Measurements from ENCODE around the gene ARL8B.
A peak's percentile ranks its signal among the peaks of the same experiment; 100 is the strongest.

The ARL8B gene

GRCh38 chr3:5185093-5185673, 63.1 kb downstream of the ARL8B start:
- peak; percentile 48 for DNase-seq (ENCODE audit: low read depth)
- TF ChIP-seq CTCF (IDR thresholded peaks at IDR 0.05; ENCODE audit: insufficient read depth, low read depth, low read length, missing control alignments), result no peak
- H3K4me3 ChIP-seq (ENCODE audit: low read depth, low read length), result peak overlapping the region; percentile 94

GRCh38 chr3:5186089-5186857, 64.2 kb downstream of the ARL8B start:
- H3K4me3 ChIP-seq (ENCODE audit: low read depth, low read length), result peak overlapping the region; percentile 94
- no peak for TF ChIP-seq CTCF (IDR thresholded peaks at IDR 0.05; ENCODE audit: insufficient read depth, low read depth, low read length, missing control alignments)
- peak; percentile 75 for DNase-seq (ENCODE audit: low read depth)

- H3K4me3 ChIP-seq (ENCODE audit: low read depth, low read length), result peak overlapping the region; percentile 94
- DNase-seq (ENCODE audit: low read depth), result peak; percentile 45
- no peak for TF ChIP-seq CTCF (IDR thresholded peaks at IDR 0.05; ENCODE audit: insufficient read depth, low read depth, low read length, missing control alignments)
Observed at GRCh38 chr3:5186858-5187155, 64.7 kb downstream of the ARL8B start.

GRCh38 chr3:5187156-5187919, 65.2 kb downstream of the ARL8B start, which contains the start of gene EDEM1:
Gene EDEM1 (plus strand): TSS chr3:5187707. CDS start chr3:5187806, 99 bp downstream.
- no peak for TF ChIP-seq CTCF (IDR thresholded peaks at IDR 0.05; ENCODE audit: insufficient read depth, low read depth, low read length, missing control alignments)
- H3K4me3 ChIP-seq (ENCODE audit: low read depth, low read length), result peak within 1 kb of the TSS; percentile 94
- DNase-seq (ENCODE audit: low read depth), result peak; percentile 98

- DNase-seq (ENCODE audit: low read depth), result peak; percentile 61
- TF ChIP-seq CTCF (IDR thresholded peaks at IDR 0.05; ENCODE audit: insufficient read depth, low read depth, low read length, missing control alignments), result no peak
- peak overlapping the region; percentile 94 for H3K4me3 ChIP-seq (ENCODE audit: low read depth, low read length)
Observed at GRCh38 chr3:5187920-5188418, 65.9 kb downstream of the ARL8B start.

- DNase-seq (ENCODE audit: low read depth), result peak; percentile 69
- H3K4me3 ChIP-seq (ENCODE audit: low read depth, low read length), result peak overlapping the region; percentile 94
- no peak for TF ChIP-seq CTCF (IDR thresholded peaks at IDR 0.05; ENCODE audit: insufficient read depth, low read depth, low read length, missing control alignments)
Observed at GRCh38 chr3:5188419-5189221, 66.5 kb downstream of the ARL8B start.

Measured in GM12865 (cell line).